Natural killer cell (primary cell): ENCODE results near the gene MAPK12. TPM values are rescaled to one million over a fixed set of nuclear protein-coding genes. Genes with fewer than 3 reads are reported as not detected.

ENCODE experiments used
- ATAC-seq, 3 donors: fragments of 150-1000 bp in 2 of 3; fragments of 200-7000 bp in 1 of 3; cut with Tn5 transposase; 1 replicate in 1 of 3; 2 replicates in 2 of 3; pipeline ENCODE4 v1.10.0; 2021; ENCODE audit warnings: mild to moderate bottlenecking in 2 of 3, moderate library complexity in 2 of 3
- DNase-seq, 2 donors: peaks; one replicate each; pipeline versions ENCODE4 v3.0.0 to v3.0.0-alpha.2; 2013 to 2021; ENCODE audit warnings: mixed read lengths in 1 of 2
- H3K27ac ChIP-seq: one replicate; pipeline ENCODE4 v1.5.1; 2013; ENCODE audit warnings: mild to moderate bottlenecking, low read length
- H3K27me3 ChIP-seq: one replicate; pipeline ENCODE4 v1.6.1; 2013; ENCODE audit warnings: low read length; ENCODE audit not compliant: control insufficient read depth, insufficient read depth
- H3K36me3 ChIP-seq: one replicate; pipeline ENCODE4 v1.6.1; 2013; ENCODE audit warnings: low read length; ENCODE audit not compliant: control insufficient read depth, insufficient read depth
- H3K4me1 ChIP-seq: one replicate; pipeline ENCODE4 v1.6.1; 2013; ENCODE audit warnings: low read length; ENCODE audit not compliant: control insufficient read depth, insufficient read depth
- H3K4me3 ChIP-seq: one replicate; pipeline ENCODE4 v1.5.1; 2013; ENCODE audit warnings: low read length
- H3K9me3 ChIP-seq: one replicate; pipeline ENCODE4 v1.6.1; 2013; ENCODE audit warnings: low read length; ENCODE audit not compliant: control insufficient read depth, insufficient read depth
- H3K27ac Mint-ChIP-seq, 2 donors: one replicate each; pipeline ENCODE4 v1.8.0; 2022; ENCODE audit warnings: mild to moderate bottlenecking in 2 of 2, mixed read lengths in 2 of 2, moderate library complexity in 1 of 2
- H3K27me3 Mint-ChIP-seq, 2 donors: one replicate each; pipeline ENCODE4 v1.8.0; 2022; ENCODE audit warnings: low read depth in 2 of 2, mixed read lengths in 2 of 2
- H3K36me3 Mint-ChIP-seq: one replicate; pipeline ENCODE4 v1.8.0; 2022; ENCODE audit warnings: mixed read lengths
- H3K4me1 Mint-ChIP-seq, 2 donors: one replicate each; pipeline ENCODE4 v1.8.0; 2022; ENCODE audit warnings: mixed read lengths in 2 of 2
- H3K4me3 Mint-ChIP-seq: one replicate; pipeline ENCODE4 v1.8.0; 2022; ENCODE audit warnings: mild to moderate bottlenecking, moderate library complexity, mixed read lengths
- H3K9me3 Mint-ChIP-seq, 2 donors: one replicate each; pipeline ENCODE4 v1.8.0; 2022; ENCODE audit warnings: mixed read lengths in 2 of 2
- CTCF ChIP-seq: fragments of 200-600 bp; IDR thresholded peaks from one replicate; pipeline ENCODE4 v1.8.0; 2022; ENCODE audit warnings: antibody characterized with exemption
- WGBS: methylation state at CpG from one replicate; pipeline ENCODE4 v1.1.7; 2013; ENCODE audit warnings: missing lambda C conversion rate; ENCODE audit not compliant: insufficient coverage; 5-methylcytosine and 5-hydroxymethylcytosine counted together
- intact Hi-C: fragments of 100-400 bp; cut with micrococcal nuclease; formaldehyde crosslinking; loops from one replicate; pipeline ENCODE4 v1.14.2; 2022
- total RNA-seq, 4 donors: library from RNA; stranded (reverse); fragments of 120-200 nt in 1 of 4; gene quantifications; one replicate each; pipeline versions ENCODE4 v1.2.3 to v1.2.4, GENCODE V29; 2013 to 2022

The MAPK12 gene
- total RNA-seq, 3 donors from 2014 or later (not counting 1 experiment from before 2014, with no cell fraction given), result 2.2 to 2.5 (median 2.4) TPM

GRCh38 chr22:50269573-50269969, 8.1 kb upstream of the MAPK12 start:
- intact Hi-C loops, result no loop called here
- ATAC-seq, result no peak
- H3K27ac Mint-ChIP-seq, result no peak overlapping the region

DNA sequence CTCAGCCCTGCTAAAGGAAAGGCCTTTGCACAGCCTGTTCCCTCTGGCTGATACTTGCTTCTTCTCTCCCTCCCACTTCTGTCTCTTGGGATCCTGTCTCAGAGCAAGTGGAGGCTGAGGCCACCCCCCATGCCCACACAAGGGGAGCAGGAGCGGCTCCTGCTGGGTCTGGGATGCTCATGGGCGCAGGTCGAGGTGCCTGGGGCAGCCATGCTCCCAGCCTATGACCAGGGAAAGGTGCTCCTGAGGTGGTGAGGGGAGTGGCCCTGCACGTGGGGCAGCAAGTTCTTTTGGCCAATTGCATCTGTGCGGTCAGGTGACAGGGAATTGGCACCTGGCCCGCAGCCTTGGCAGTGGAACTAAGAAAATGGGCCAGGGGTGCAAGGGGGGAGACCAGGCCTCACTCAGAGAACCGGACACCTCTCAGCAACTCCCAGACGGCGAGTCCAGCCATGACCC, 7.2 kb upstream of the MAPK12 start:
- H3K4me3 Mint-ChIP-seq, result no peak overlapping the region
- H3K36me3 Mint-ChIP-seq, result no peaks in the 10 kb centered on the region
- H3K9me3 Mint-ChIP-seq, result no peaks in the 10 kb centered on the region
- H3K36me3 ChIP-seq, result no peaks in the 10 kb centered on the region
- no peak for TF ChIP-seq CTCF
- no peak overlapping the region for H3K4me3 ChIP-seq
- WGBS, result 82% methylated on average over 9 of the region's 9 CpGs
- DNase-seq, result no peak
- peaks cover 33% of the 10 kb centered on the region for H3K4me1 ChIP-seq
- peaks cover 0 to 10% of the 10 kb centered on the region in 2 donors for H3K4me1 Mint-ChIP-seq
- no peak overlapping the region for H3K27ac ChIP-seq
- no peaks in the 10 kb centered on the region for H3K9me3 ChIP-seq
- ATAC-seq, result no peak
- no peak overlapping the region for H3K27ac Mint-ChIP-seq
- intact Hi-C loops, result no loop called here
- peaks cover 6% of the 10 kb centered on the region for H3K27me3 ChIP-seq
- peaks cover 0 to 7% of the 10 kb centered on the region in 2 donors for H3K27me3 Mint-ChIP-seq

More at GRCh38 chr22:50269573-50269969, 8.1 kb upstream of the MAPK12 start:
- DNase-seq, result no peak
- Mint-ChIP-seq H3K4me3 (peak overlapping the region; percentile 67), H3K27me3 (peaks cover 6 to 10% of the 10 kb centered on the region in 2 donors), H3K36me3 (no peaks in the 10 kb centered on the region), H3K9me3 (no peaks in the 10 kb centered on the region), H3K4me1 (peaks cover 4 to 16% of the 10 kb centered on the region in 2 donors)
- Histone ChIP-seq H3K36me3 (no peaks in the 10 kb centered on the region), H3K27ac (no peak overlapping the region), H3K27me3 (peaks cover 6% of the 10 kb centered on the region), H3K4me3 (peak overlapping the region; percentile 20), H3K9me3 (no peaks in the 10 kb centered on the region), H3K4me1 (peaks cover 33% of the 10 kb centered on the region)
- TF ChIP-seq CTCF, result no peak
- 5% methylated on average over 18 of the region's 18 CpGs for WGBS

DNA sequence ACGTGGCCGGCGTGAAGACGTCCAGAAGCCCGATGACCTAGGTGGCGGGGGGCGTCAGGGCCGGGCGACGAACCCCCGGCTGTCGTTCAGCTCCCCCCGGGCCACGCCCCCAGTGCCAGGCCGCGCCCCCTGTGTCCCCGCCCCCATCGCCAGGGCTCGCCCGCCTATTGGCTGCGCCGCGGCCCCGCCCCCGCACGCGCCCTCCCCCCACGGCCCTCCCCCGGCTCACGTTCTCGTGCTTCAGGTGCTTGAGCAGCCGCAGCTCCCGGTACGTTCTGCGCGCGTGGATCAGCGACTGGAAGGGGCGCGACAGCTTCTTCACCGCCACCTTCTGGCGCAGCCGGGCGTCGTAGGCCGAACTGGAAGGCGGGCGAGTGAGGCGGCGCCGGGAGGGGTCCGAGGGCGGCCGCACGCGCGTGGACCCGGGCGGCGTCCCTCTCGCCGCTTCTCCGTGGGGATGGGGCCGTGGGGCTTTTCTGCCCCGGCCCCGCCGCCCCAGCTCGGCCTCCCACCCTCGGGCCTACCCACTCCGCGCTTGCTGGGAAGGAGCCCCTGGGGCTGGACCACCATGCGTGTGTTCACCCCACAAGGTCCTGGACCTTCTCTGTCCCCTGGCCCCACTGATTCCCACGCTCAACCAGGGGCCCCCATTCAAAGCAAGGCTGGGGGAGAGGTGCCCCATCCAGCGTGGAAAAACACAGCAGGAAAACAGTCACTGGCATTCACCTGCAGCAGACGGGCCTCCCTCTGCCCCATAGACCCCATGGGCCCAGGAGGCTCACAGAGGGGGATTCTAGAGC, 6.3 kb upstream of the MAPK12 start:
- no peaks in the 10 kb centered on the region for H3K36me3 Mint-ChIP-seq
- no peak overlapping the region for H3K4me3 Mint-ChIP-seq
- H3K27me3 Mint-ChIP-seq, result peaks cover 0 to 7% of the 10 kb centered on the region in 2 donors
- no peak overlapping the region for H3K27ac Mint-ChIP-seq
- Histone ChIP-seq H3K27me3 (peaks cover 8% of the 10 kb centered on the region), H3K36me3 (no peaks in the 10 kb centered on the region), H3K9me3 (no peaks in the 10 kb centered on the region), H3K4me1 (peaks cover 33% of the 10 kb centered on the region), H3K27ac (no peak overlapping the region), H3K4me3 (no peak overlapping the region)
- ATAC-seq (peak in 2 of 3 donors; percentile 24 to 26), DNase-seq (peak in 1 of 2 donors; percentile 75)
- no peaks in the 10 kb centered on the region for H3K9me3 Mint-ChIP-seq
- no peak for TF ChIP-seq CTCF
- peaks cover 0 to 10% of the 10 kb centered on the region in 2 donors for H3K4me1 Mint-ChIP-seq
- intact Hi-C loops, result no loop called here
- 25% methylated on average over 75 of the region's 75 CpGs for WGBS
